Melanocyte of skin (primary cell): ENCODE results near the gene MYL12B. TPM values are rescaled to one million over a fixed set of nuclear protein-coding genes. Genes with fewer than 3 reads are reported as not detected.

Experiments
- total RNA-seq, 2 donors: library from RNA; depleted of rRNA; stranded (reverse); fragments of >200 nt; gene quantifications; 2 replicates each; pipeline ENCODE4 v1.2.3, GENCODE V29; 2012

MYL12B gene
- 100 to 1,000 TPM; 237 to 262 TPM for total RNA-seq

DNA sequence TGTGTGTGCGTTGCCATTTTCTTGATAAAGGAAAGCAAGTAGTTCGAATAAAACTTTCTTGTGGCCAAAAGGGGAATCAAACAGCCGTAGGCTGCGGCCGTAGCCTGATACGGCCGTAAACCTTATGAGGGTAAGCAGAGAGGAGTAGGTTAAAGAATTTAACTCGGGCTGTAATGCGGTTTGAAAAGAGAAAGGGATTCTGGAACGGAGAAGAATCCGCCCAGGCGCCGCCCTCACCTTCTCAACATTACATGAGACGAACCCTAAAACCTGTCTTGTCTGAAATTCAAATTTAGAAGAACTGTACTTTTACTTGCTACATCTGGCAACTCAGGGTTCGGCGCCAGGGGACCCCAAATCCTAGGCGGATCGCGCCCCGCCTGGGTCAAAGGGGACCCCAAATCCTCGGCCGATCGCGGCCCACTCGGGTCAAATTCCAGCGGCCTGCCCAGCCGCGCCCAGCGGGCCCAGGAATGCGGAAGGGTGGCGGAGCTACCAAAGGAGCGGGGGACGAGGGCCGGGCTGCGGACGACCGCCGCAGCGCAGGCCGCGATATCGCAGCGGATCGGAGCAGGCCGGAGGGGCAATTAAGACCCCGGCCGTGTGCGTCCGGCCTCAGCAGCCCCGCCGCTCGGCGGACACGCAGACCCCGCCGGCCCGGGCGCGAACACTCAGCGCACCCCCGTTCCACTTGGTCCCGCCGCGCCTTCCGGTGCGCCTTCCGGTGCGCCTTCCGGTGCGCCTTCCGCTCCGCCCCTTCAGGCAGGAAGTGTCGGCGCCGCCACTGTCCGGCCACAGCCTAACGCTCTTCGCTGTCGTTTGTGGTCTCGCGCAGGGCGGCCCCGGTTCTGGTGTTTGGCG, at the start of gene MYL12B:
TSS of gene MYL12B (plus strand) at position 761 of the 861 bp plus-strand sequence. CDS start 10,766 bp downstream, outside the sequence.

GRCh38 chr18:3219631-3220335, 42.1 kb upstream of the MYL12B start, which contains the start of gene MYOM1:
Gene MYOM1, minus strand, starts transcription at chr18:3219968. Its CDS starts 4,745 bp downstream, at chr18:3215223.

DNA sequence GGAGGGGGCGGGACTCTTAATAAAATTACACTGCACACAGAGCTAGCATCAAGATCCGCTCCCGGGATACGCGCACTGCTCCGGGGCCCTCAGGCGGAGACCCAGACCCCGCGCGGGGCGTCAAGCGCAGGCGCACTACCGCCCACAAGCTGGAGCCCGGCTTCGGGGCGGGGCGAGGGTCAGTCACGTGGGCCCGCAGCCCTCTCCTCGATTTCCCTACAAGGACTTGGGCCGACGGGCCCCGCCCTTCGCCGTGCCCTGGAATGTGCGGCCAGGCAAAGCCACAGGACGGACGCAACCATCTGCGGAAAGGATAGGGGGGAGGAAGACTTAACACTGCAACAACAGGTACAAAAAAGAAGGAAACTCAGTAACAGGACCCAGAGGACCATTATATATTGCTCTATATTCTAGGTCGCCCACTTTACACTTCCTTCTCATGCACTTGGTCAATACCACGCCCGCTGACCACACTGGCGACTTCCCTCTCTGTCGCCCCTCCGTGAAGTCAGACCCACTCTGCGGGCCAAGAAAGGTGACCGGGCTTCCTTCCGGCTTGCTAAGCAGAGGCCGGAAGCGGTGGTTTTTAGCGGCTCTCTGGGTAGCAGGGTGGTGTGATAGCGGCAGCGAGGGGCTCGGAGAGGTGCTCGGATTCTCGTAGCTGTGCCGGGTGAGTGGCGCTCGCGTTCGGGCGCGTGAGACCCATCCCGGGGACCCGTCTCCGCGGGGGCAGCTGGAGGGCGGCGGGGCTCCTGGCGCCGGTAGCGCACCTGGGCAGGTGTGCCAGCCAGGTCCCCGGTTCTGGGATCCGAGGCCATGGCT, 14.5 kb upstream of the MYL12B start, which contains the start of gene MYL12A:
TSS of gene MYL12A (plus strand) at position 562 of the 822 bp plus-strand sequence. CDS start 5,447 bp downstream, outside the sequence.

Other genes starting within 250 kb of the MYL12B start
- gene LPIN2, start 249.0 kb upstream of the MYL12B start, total RNA-seq, result 10 to 100 TPM in 1 of 2 donors, 1 to 10 TPM in 1; 8.0 to 12.4 TPM
- under 1 TPM; under 0.01 to 0.34 TPM for gene MYOM1, start 42.2 kb upstream of the MYL12B start, total RNA-seq
- gene MYL12A, start 14.3 kb upstream of the MYL12B start, total RNA-seq, result 100 to 1,000 TPM; 414 to 707 TPM
- gene TGIF1, start 188.0 kb downstream of the MYL12B start, total RNA-seq, result 100 to 1,000 TPM in 1 of 2 donors, 10 to 100 TPM in 1; 88.8 to 221 TPM